ENCODE results near the gene SLC17A3.

The SLC17A3 gene

DNA sequence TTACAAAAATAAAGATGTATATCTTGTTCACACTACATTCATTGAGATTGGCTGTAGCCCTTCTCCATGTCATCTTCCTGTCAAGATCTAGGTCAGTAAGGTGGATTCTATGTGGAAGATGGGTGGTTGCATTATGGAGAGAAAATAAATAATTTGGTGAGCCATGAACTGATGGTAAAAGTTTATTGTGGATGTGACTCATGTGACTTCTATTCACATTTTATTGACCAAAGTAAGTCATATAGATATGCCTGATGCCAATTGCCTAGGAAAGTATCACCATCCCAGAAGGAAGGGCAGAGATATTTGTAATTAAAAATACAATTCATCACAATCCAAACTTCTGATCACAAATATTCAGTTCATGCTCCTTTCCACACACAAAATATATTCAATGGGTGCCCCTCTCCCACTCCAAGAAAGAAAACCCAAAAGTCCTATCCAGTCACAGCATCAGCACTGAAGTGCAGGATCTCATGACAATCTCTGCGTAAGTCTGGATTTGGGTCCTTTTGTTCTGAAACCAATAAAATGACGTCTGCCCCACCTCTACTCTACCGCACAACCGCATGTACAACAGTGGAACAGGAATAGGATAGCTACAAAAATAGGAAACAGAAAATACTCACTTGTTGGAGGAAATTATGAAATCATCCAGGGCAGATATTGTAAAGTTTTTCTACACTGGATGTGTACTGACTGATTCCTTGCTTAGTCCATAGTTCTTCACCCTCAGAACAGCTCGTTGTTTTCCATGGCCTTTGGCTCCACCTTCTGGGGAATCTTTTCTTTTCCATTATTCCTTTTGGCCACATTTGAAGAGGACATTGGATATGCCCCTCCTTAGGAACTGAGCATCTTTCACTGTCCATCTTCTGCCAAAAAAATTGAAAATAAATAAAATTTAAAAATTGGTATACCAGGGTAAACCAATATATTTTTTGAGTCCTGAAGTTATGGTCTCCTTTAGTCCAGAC is 16.1 kb upstream of the SLC17A3 start:
- FAIRE-seq (peak; percentile 6), DNase-seq (ENCODE audit: insufficient read length, low spot score) (no peak)
- TF ChIP-seq, protein P1, sequence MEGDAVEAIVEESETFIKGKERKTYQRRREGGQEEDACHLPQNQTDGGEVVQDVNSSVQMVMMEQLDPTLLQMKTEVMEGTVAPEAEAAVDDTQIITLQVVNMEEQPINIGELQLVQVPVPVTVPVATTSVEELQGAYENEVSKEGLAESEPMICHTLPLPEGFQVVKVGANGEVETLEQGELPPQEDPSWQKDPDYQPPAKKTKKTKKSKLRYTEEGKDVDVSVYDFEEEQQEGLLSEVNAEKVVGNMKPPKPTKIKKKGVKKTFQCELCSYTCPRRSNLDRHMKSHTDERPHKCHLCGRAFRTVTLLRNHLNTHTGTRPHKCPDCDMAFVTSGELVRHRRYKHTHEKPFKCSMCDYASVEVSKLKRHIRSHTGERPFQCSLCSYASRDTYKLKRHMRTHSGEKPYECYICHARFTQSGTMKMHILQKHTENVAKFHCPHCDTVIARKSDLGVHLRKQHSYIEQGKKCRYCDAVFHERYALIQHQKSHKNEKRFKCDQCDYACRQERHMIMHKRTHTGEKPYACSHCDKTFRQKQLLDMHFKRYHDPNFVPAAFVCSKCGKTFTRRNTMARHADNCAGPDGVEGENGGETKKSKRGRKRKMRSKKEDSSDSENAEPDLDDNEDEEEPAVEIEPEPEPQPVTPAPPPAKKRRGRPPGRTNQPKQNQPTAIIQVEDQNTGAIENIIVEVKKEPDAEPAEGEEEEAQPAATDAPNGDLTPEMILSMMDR (IDR thresholded peaks at IDR 0.05; ENCODE audit: insufficient read depth, missing control alignments): peak; percentile 79

DNA sequence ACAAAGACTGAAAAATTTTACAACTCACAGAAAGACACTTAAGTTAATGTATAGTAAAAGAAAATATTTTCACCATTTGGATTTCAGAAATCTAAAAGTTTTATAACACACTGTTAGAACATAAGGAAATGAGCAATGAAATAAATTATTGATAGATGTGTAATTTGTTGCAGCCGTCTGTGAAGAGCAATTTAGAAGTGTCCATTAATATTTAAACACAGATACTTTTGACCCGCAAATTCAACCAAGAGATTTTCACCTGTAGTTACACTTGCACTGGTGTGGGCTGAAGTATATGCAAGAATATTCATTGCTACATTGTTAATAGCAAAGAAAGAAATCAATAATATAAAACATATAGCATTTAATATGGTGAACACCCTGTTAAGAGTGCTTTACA is 14.6 kb upstream of the SLC17A3 start:
- TF ChIP-seq, protein P1 (IDR thresholded peaks at IDR 0.05; ENCODE audit: insufficient read depth, missing control alignments): no peak
- FAIRE-seq (no peak), DNase-seq (ENCODE audit: insufficient read length, low spot score) (no peak)

DNA sequence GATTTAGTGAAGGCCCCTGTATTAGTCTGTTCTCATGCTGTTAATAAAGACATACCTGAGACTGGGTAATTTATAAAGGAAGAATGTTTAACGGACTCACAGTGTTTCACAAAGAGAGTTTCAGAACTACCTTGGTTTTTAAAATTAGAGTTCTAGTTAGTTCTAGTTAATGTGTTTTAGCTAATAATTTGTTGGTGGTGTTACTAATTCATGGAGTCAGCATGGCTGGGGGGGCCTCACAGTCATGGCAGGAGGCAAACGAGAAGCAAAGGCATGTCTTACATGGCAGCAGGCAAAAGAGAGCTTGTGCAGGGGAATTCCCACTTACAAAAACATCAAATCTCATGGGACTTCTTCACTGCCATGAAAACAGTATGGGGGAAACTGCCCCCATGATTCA is 12.0 kb upstream of the SLC17A3 start:
- no peak for DNase-seq (ENCODE audit: insufficient read length, low spot score)
- TF ChIP-seq, protein P1 (IDR thresholded peaks at IDR 0.05; ENCODE audit: insufficient read depth, missing control alignments): no peak
- FAIRE-seq: no peak

DNA sequence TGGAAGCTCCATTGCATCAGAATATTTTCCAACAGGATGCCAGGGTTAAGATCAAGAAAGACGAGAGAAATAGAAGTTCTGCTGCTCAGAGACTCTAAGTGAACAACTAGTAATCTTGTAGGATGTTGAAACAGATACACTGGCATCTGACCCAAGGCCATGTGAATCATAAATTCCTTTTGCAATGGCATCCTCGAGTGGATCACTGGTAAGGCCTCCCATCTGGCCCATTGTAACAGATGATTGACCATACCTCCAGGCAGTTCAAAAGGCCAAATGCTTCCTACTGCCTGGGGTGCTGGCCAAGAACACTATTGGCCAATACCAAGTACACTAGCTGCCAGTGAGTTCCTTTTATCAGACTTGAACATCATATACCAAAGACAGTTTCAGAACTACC is 9.9 kb upstream of the SLC17A3 start:
- TF ChIP-seq, protein P1 (IDR thresholded peaks at IDR 0.05; ENCODE audit: insufficient read depth, missing control alignments): no peak
- FAIRE-seq: no peak
- no peak for DNase-seq (ENCODE audit: insufficient read length, low spot score)

DNA sequence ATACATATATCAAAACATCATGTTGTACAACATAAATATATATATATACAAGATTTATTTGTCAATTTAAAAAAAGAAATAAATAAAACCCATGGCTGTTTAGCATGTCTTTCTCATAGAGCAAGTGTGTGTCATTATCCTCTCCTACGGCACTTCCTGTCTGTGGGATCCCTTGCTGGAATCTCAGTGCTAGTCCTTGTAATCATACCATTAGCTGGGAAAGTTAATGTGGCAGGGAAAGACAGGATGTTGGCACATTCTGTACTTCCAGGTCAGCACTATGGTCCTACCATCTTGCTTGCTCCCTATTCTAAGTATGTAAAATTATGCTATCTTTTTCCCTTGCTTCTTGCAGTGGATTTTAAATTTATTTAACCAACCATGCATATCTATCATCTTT is 9.5 kb upstream of the SLC17A3 start:
- TF ChIP-seq, protein P1 (IDR thresholded peaks at IDR 0.05; ENCODE audit: insufficient read depth, missing control alignments): no peak
- FAIRE-seq (no peak), DNase-seq (ENCODE audit: insufficient read length, low spot score) (no peak)

DNA sequence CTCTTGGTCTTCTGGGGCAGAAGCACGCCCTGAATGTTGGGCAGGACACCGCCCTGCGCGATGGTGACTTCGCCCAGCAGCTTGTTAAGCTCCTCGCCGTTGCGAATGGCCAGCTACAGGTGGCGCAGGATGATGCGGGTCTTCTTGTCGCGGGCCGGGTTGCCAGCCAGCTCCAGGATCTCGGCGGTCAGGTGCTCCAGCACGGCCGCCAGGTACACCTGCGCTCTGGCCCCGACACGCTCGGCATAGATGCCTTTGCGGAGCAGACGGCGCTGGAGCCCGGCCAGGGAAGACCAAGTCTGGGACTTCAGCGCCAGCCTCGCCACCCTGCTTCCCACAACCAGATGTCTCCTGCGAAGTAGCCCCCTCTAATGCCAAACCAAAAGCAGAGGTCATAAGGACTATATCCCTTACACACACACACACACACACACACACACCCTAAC is 8.0 kb upstream of the SLC17A3 start:
- FAIRE-seq: no peak
- no peak for DNase-seq (ENCODE audit: insufficient read length, low spot score)
- TF ChIP-seq, protein P1 (IDR thresholded peaks at IDR 0.05; ENCODE audit: insufficient read depth, missing control alignments): no peak

DNA sequence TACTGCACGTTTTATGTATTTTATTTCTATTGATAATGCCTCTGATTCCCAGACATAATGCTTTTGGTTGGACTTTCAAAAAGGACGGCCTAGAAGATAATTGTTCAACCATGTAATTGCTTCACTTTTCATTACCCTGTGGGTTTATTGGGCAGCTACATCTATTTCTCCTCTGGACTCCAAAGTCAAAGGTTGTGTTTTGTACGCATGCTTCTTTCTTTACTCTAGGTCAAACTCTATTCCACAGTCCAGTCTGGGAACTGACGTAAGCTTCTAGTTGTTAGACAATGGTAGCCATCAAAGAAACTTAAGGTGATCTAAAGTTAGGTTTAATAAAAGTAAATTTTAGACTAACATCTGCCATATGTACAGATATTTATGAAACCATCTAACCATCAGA is 6.6 kb upstream of the SLC17A3 start:
- DNase-seq (ENCODE audit: insufficient read length, low spot score): no peak
- TF ChIP-seq, protein P1 (IDR thresholded peaks at IDR 0.05; ENCODE audit: insufficient read depth, missing control alignments): no peak
- no peak for FAIRE-seq

Measured in D721Med (cell line).